ENCODE data around the gene RANBP1. TPM values are rescaled to one million over a fixed set of nuclear protein-coding genes. Genes with fewer than 3 reads are reported as not detected.

The RANBP1 gene
- total and polyA plus RNA-seq, 9 of the 15 experiments (the other 6 are each of a cell fraction or from before 2014, with no cell fraction given): 162 to 2,891 (median 1,289) TPM

DNA sequence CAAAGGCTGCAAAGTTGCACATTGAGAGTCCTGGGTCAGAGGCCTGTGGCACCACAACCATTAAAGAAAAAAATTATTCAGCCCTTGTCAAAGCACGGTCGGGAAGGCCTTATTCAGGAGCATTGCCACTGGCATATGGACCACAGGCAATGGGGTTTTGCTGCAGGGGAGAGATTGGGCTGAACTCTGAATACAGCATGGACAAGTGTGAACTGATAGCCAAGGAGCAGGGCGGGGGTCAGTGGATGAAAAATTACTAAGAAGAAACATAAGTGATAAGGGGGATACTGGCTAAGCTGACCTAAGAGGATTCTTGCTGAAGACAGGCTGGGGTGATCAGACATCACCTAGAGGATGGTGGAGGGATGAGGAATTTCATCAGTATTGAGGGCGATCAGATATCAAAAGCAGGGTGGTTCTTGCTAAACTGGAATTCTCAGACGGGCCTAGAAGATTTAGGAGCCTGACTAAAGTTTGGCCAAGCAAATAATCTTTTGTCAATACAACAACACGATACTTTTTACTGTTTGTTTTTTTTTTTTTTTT is 39.2 kb upstream of the RANBP1 start:
- Histone ChIP-seq H3K9ac (ENCODE audit: insufficient read depth in 1 of 2, low read depth in 2 of 2, low read length in 2 of 2) (peak overlapping the region in 1 of 2 experiments; percentile 38; a peak in 1 of 4 replicates), H3K4me2 (ENCODE audit: insufficient read depth, low read length) (peak overlapping the region; percentile 2; the same call in 1 of the 2 replicates), H3K9me1 (ENCODE audit: control insufficient read depth, insufficient read depth, low read length) (peaks cover 3% of the 10 kb centered on the region), H4K20me1 (replicated peaks; ENCODE audit: control insufficient read depth, insufficient read depth, low read length) (peaks cover 10% of the 10 kb centered on the region; the same call in 1 of the 2 replicates), H3K79me2 (ENCODE audit: control insufficient read depth, insufficient read depth, low read length) (peaks cover 18% of the 10 kb centered on the region), H3K27me3 (ENCODE audit: control insufficient read depth in 2 of 2, insufficient read depth in 2 of 2, low read length in 2 of 2) (no peaks in the 10 kb centered on the region), H3K36me3 (ENCODE audit: control insufficient read depth, insufficient read depth, low read length) (peaks cover 6% of the 10 kb centered on the region), H2AFZ (ENCODE audit: low read depth, low read length) (peak overlapping the region; percentile 52), H3K27ac (ENCODE audit: extremely low read depth, low read depth, low read length) (peak overlapping the region; percentile 6), H3K4me3 (no peak overlapping the region), H3K4me1 (replicated peaks in 1 of 2; ENCODE audit: control insufficient read depth in 2 of 2, insufficient read depth in 2 of 2, low read length in 2 of 2) (peaks cover 29 to 44% of the 10 kb centered on the region in 2 experiments), H3K9me3 (replicated peaks; ENCODE audit: control insufficient read depth, insufficient read depth, low read depth, low read length) (no peaks in the 10 kb centered on the region)
- in situ Hi-C loops (cut with MboI): no loop called here
- WGBS (ENCODE audit: insufficient coverage, low coverage, missing lambda C conversion rate): 22% methylated on average over 6 of the region's 6 CpGs
- peak; percentile 1; the same call in 2 of the 3 replicates for ATAC-seq
- intact Hi-C loops (cut with micrococcal nuclease): no loop called here
- DNase-seq (ENCODE audit: extremely low read depth in 1 of 4, low spot score in 3 of 4): peak; percentile 76 to 91 (median 82)
- POLR2A ChIA-PET: interaction anchor here (0.6 to 1.7 kb wide), 9 partner anchors 10 to 98 kb away, joined by 3 to 5 read pairs (median 4); partner anchors contain the start of gene TANGO2
- CTCF ChIA-PET (ENCODE audit: low intra/inter-chr PET ratio): interaction anchor here (0.6 kb wide), 1 partner anchor 736 kb away, joined by 7 read pairs; no protein-coding TSS in a partner anchor
- peak; percentile 23 for FAIRE-seq
- BruUV-seq (replicated peaks): no TSS peak
- TF ChIP-seq ZNF830 (CRISPR knock-in tag; IDR thresholded peaks at IDR 0.05): no peak
- TF ChIP-seq ZNF384 (IDR thresholded peaks at IDR 0.05; ENCODE audit: low read depth, low read length): 0 out of 2 replicates have a peak, but pooled peaks have one; percentile 13
- 0 out of 2 replicates have a peak, but pooled peaks have one; percentile 24 for TF ChIP-seq CHCHD3 (CRISPR knock-in tag; IDR thresholded peaks at IDR 0.05)
- no peak for TF ChIP-seq KLF6 (CRISPR knock-in tag; IDR thresholded peaks at IDR 0.05; ENCODE audit: borderline replicate concordance)
- TF ChIP-seq ZFP36 (IDR thresholded peaks at IDR 0.05; ENCODE audit: low read depth, low read length, partially characterized antibody): peak; percentile 11
- peak; percentile 62 for TF ChIP-seq CHD1 (IDR thresholded peaks at IDR 0.05; ENCODE audit: low read length)
- TF ChIP-seq ZKSCAN1 (IDR thresholded peaks at IDR 0.05; ENCODE audit: low read depth, low read length): 0 out of 2 replicates have a peak, but pooled peaks have one; percentile 23
- no peak for TF ChIP-seq ARHGAP35 (IDR thresholded peaks at IDR 0.05; ENCODE audit: partially characterized antibody)
- peak in 1 of 2 experiments; percentile 49; a peak in 1 of 4 replicates for TF ChIP-seq MAZ (CRISPR knock-in tag; conservative IDR thresholded peaks at IDR 0.05 in 1 of 2, IDR thresholded peaks at IDR 0.05 in 1 of 2)
- TF ChIP-seq HNRNPL (IDR thresholded peaks at IDR 0.05; ENCODE audit: low read depth, low read length): peak; percentile 53; the same call in 1 of the 2 replicates
- TF ChIP-seq, protein P1, sequence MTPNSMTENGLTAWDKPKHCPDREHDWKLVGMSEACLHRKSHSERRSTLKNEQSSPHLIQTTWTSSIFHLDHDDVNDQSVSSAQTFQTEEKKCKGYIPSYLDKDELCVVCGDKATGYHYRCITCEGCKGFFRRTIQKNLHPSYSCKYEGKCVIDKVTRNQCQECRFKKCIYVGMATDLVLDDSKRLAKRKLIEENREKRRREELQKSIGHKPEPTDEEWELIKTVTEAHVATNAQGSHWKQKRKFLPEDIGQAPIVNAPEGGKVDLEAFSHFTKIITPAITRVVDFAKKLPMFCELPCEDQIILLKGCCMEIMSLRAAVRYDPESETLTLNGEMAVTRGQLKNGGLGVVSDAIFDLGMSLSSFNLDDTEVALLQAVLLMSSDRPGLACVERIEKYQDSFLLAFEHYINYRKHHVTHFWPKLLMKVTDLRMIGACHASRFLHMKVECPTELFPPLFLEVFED (CRISPR knock-in tag; conservative IDR thresholded peaks at IDR 0.05): peak; percentile 71; the same call in 1 of the 2 replicates
- peak; percentile 76 for TF ChIP-seq TEAD2 (tag; IDR thresholded peaks at IDR 0.05)
- peak; percentile 28; the same call in 1 of the 2 replicates for TF ChIP-seq SMAD4 (CRISPR knock-in tag; conservative IDR thresholded peaks at IDR 0.05)
- peak; percentile 42; the same call in 1 of the 2 replicates for TF ChIP-seq CEBPB (tag; IDR thresholded peaks at IDR 0.05)
- TF ChIP-seq, protein P2, sequence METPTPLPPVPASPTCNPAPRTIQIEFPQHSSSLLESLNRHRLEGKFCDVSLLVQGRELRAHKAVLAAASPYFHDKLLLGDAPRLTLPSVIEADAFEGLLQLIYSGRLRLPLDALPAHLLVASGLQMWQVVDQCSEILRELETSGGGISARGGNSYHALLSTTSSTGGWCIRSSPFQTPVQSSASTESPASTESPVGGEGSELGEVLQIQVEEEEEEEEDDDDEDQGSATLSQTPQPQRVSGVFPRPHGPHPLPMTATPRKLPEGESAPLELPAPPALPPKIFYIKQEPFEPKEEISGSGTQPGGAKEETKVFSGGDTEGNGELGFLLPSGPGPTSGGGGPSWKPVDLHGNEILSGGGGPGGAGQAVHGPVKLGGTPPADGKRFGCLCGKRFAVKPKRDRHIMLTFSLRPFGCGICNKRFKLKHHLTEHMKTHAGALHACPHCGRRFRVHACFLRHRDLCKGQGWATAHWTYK (CRISPR knock-in tag; IDR thresholded peaks at IDR 0.05): 0 out of 2 replicates have a peak, but pooled peaks have one; percentile 57
- TF ChIP-seq IRF2 (CRISPR knock-in tag; IDR thresholded peaks at IDR 0.05): no peak
- TF ChIP-seq MEF2D (tag; conservative IDR thresholded peaks at IDR 0.05; ENCODE audit: low read depth): 0 out of 2 replicates have a peak, but pooled peaks have one; percentile 42
- peak; percentile 56 for TF ChIP-seq U2AF1 (optimal IDR thresholded peaks at IDR 0.05; ENCODE audit: low read depth, low read length)
- peak in 1 of 2 experiments; percentile 54; a peak in 1 of 4 replicates for TF ChIP-seq TEAD1 (CRISPR knock-in tag; IDR thresholded peaks at IDR 0.05)
- TF ChIP-seq EP300 (IDR thresholded peaks at IDR 0.05; ENCODE audit: low read length): peak; percentile 61; the same call in 1 of the 2 replicates
- peak; percentile 16; the same call in 1 of the 2 replicates for TF ChIP-seq TAF7 (tag; IDR thresholded peaks at IDR 0.05)

Measured in K562 (cell line).